Esophagus (tissue), 2 donors: Measurements from ENCODE around the gene CBFA2T3. TPM values are rescaled to one million over a fixed set of nuclear protein-coding genes. Genes with fewer than 3 reads are reported as not detected.

ENCODE experiments used
- H3K27ac ChIP-seq, 2 donors: one replicate each; pipeline ENCODE4 v1.5.1; 2013; ENCODE audit warnings: low read depth in 2 of 2, mild to moderate bottlenecking in 2 of 2, inconsistent platforms in 1 of 2, low read length in 1 of 2, moderate library complexity in 1 of 2
- H3K27me3 ChIP-seq, 2 donors: one replicate each; pipeline ENCODE4 v1.6.1; 2013; ENCODE audit warnings: low read length in 2 of 2, control low read depth in 1 of 2, mild to moderate bottlenecking in 1 of 2; ENCODE audit not compliant: insufficient read depth in 2 of 2, control insufficient read depth in 1 of 2
- H3K36me3 ChIP-seq, 2 donors: one replicate each; pipeline ENCODE4 v1.6.1; 2013; ENCODE audit warnings: low read length in 1 of 2; ENCODE audit not compliant: control insufficient read depth in 2 of 2, insufficient read depth in 2 of 2
- H3K4me1 ChIP-seq, 2 donors: one replicate each; pipeline ENCODE4 v1.6.1; 2013; ENCODE audit warnings: low read length in 1 of 2; ENCODE audit not compliant: control insufficient read depth in 2 of 2, insufficient read depth in 2 of 2
- H3K4me3 ChIP-seq, 2 donors: one replicate each; pipeline ENCODE4 v1.5.1; 2013; ENCODE audit warnings: low read length in 2 of 2, mild to moderate bottlenecking in 2 of 2, low read depth in 1 of 2, moderate library complexity in 1 of 2
- H3K9me3 ChIP-seq, 2 donors: one replicate each; pipeline ENCODE4 v1.6.1; 2013; ENCODE audit warnings: mild to moderate bottlenecking in 2 of 2, low read depth in 1 of 2, low read length in 1 of 2, moderate library complexity in 1 of 2; ENCODE audit not compliant: control insufficient read depth in 2 of 2, insufficient read depth in 1 of 2
- WGBS, 2 donors: extraction: QIAGEN DNeasy Blood & Tissue Kit; methylation state at CpG; one replicate each; pipeline ENCODE4 v1.1.7; 2013; 5-methylcytosine and 5-hydroxymethylcytosine counted together
- polyA plus RNA-seq, 2 donors: library from polyadenylated mRNA; stranded (reverse); fragments of 200-250 nt; gene quantifications; one replicate each; pipeline ENCODE4 v1.2.3, GENCODE V29; 2013
- donor health status: healthy with polysubstance abuse.
- donor health status: Bipolar disorder and iron deficiency.

Gene CBFA2T3
- polyA plus RNA-seq, 2 donors, result 0.93 to 1.4 TPM

DNA sequence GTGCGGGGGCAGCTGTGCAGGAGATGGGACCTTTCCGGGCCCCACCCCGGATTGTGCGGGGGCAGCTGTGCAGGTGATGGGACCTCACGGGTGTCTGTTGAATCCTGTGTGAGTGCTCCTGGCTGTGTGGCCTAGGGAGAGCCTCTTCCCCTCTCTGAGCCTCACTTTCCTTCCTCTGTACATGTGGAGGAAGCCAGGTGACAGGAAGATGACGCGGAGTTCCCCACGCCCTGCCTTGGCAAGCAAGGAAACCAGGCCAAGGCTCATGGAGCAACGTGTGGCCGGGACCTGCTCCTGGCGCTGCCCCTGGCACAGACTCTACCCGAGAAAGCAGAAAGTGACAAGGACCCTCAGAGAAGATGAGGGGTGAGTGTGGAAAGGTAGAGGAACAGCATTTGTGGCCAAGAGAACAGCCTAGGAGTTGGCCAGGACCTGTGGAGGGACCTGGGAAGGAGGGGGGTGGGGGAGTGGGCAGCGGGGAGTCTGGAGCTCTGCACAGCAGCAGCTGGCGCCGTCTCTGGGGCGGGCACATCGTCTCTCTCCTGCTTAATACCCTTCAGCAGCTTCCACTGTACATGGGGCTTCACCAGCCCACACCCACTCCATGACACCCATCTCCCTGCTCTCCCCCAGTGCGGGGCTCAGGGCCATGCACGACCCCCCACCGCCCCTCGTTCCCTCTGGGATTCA, 72.2 kb downstream of the CBFA2T3 start:
- Histone ChIP-seq H3K36me3 (no peaks in the 10 kb centered on the region), H3K4me1 (peaks cover 2 to 9% of the 10 kb centered on the region in 2 donors), H3K27me3 (no peaks in the 10 kb centered on the region), H3K27ac (no peak overlapping the region), H3K9me3 (no peaks in the 10 kb centered on the region), H3K4me3 (no peak overlapping the region)
- 66 to 70% methylated on average over 20 to 21 of the region's 21 CpGs for WGBS, 2 donors

- Histone ChIP-seq H3K27me3 (no peaks in the 10 kb centered on the region), H3K9me3 (no peaks in the 10 kb centered on the region), H3K4me1 (peaks cover 0 to 6% of the 10 kb centered on the region in 2 donors), H3K36me3 (no peaks in the 10 kb centered on the region), H3K27ac (no peak overlapping the region), H3K4me3 (no peak overlapping the region)
- 76 to 82% methylated on average over 9 to 14 of the region's 14 CpGs for WGBS, 2 donors
These were observed 73.7 kb downstream of the CBFA2T3 start for GRCh38 chr16:88903267-88903666.

DNA sequence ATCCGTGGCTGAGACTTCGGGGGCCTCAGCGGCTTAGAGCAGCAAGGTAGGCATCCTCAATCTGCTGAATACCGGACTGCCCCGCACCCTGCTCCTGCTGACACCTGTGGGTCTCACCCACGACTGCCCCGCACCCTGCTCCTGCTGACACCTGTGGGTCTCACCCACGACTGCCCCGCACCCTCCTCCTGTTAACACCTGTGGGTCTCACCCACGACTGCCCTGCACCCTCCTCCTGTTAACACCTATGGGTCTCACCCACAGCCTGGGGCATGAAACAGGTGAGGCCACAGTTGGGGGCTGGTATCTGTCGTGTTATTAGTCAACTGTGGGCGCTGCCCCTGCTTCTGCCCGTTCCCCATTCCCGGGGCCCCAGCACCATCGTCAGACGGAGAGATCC, 74.3 kb downstream of the CBFA2T3 start:
- Histone ChIP-seq H3K27me3 (no peaks in the 10 kb centered on the region), H3K27ac (no peak overlapping the region), H3K36me3 (no peaks in the 10 kb centered on the region), H3K4me1 (peaks cover 0 to 6% of the 10 kb centered on the region in 2 donors), H3K9me3 (no peaks in the 10 kb centered on the region), H3K4me3 (no peak overlapping the region)
- 60 to 64% methylated on average over 15 to 16 of the region's 16 CpGs for WGBS, 2 donors

- Histone ChIP-seq H3K4me3 (no peak overlapping the region), H3K27me3 (no peaks in the 10 kb centered on the region), H3K9me3 (no peaks in the 10 kb centered on the region), H3K36me3 (no peaks in the 10 kb centered on the region), H3K4me1 (peaks cover 0 to 2% of the 10 kb centered on the region in 2 donors), H3K27ac (no peak overlapping the region)
- WGBS, 2 donors, result 83 to 84% methylated on average over 21 to 26 of the region's 26 CpGs
These were observed 75.2 kb downstream of the CBFA2T3 start for GRCh38 chr16:88901718-88902337.

DNA sequence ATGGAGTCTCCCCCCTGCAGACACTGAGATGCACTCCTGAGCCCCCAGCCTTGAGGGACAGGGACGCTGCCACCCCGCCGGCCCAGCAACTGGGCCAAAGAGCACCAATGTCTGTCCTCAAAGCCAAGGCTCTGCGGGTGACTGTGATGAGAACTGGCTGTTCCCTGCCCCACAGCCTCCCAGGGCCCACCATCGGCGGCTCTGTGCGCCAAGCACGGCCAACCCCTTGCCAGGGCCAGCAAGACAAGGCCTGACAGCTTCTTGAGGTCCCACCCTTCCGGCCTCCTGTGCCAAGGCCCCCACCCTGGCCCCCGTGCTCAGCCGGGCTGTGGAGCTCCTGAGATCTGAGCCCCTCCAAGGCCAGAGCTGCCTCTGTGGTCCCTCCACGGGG, 76.3 kb downstream of the CBFA2T3 start:
- Histone ChIP-seq H3K27ac (no peak overlapping the region), H3K27me3 (no peaks in the 10 kb centered on the region), H3K4me3 (no peak overlapping the region), H3K36me3 (no peaks in the 10 kb centered on the region), H3K9me3 (no peaks in the 10 kb centered on the region), H3K4me1 (no peaks in the 10 kb centered on the region)
- WGBS, 2 donors, result 73 to 75% methylated on average over 12 of the region's 12 CpGs

- Histone ChIP-seq H3K9me3 (no peaks in the 10 kb centered on the region), H3K4me3 (no peak overlapping the region), H3K4me1 (no peaks in the 10 kb centered on the region), H3K36me3 (no peaks in the 10 kb centered on the region), H3K27me3 (no peaks in the 10 kb centered on the region), H3K27ac (no peak overlapping the region)
- WGBS, 2 donors, result 71 to 78% methylated on average over 41 of the region's 41 CpGs
These were observed 76.9 kb downstream of the CBFA2T3 start for GRCh38 chr16:88899901-88900661.

DNA sequence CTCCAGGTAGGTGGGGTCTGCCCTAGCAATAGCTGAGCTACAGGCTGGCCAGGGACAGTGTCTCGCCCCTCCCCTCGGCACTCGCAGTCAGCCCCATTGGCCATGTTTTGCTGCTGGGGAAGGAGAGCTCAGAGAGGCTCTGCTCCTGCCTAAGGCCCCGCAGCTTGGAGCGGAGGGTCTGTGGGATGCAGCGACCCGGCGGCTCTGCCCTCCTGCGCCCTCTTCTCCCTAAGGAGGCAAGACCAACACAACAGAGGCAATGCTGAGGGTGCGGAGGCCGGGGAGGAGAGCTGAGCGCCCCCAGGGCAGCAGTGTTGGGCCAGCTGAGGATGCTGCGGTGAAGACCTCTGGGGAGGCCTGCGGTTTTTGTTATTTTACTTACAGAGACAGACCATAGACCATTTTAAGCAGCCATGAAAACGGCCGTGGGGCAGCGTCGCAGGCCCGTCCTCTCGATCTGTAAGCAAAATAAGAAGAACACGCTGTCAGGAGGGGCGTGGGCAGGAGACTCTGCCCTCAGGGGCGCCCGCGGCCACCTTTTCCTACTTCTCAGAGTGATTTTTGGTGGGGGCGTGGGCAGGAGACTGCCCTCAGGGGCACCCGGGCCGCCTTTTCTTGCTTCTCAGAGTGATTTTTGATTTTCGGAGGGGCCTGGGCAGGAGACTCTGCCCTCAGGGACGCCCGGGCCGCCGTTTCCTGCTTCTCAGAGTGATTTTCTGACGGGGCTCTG, 79.1 kb downstream of the CBFA2T3 start:
- Histone ChIP-seq H3K27ac (no peak overlapping the region), H3K9me3 (no peaks in the 10 kb centered on the region), H3K4me3 (no peak overlapping the region), H3K4me1 (no peaks in the 10 kb centered on the region), H3K27me3 (no peaks in the 10 kb centered on the region), H3K36me3 (no peaks in the 10 kb centered on the region)
- 85% methylated on average over 34 of the region's 34 CpGs for WGBS, 2 donors

- no peaks in the 10 kb centered on the region for H3K36me3 ChIP-seq
- peaks cover 0 to 3% of the 10 kb centered on the region in 2 donors for H3K4me1 ChIP-seq
- H3K9me3 ChIP-seq, result no peaks in the 10 kb centered on the region
- no peak overlapping the region for H3K4me3 ChIP-seq
- WGBS, 2 donors, result 86 to 88% methylated on average over 57 of the region's 57 CpGs
- no peak overlapping the region for H3K27ac ChIP-seq
- no peaks in the 10 kb centered on the region for H3K27me3 ChIP-seq
These were observed 80.6 kb downstream of the CBFA2T3 start for GRCh38 chr16:88896238-88897070.

GRCh38 chr16:88895335-88895734, 81.7 kb downstream of the CBFA2T3 start:
- Histone ChIP-seq H3K27me3 (no peaks in the 10 kb centered on the region), H3K36me3 (no peaks in the 10 kb centered on the region)
- 91 to 92% methylated on average over 22 of the region's 22 CpGs for WGBS, 2 donors

More at GRCh38 chr16:88895335-88895734, 81.7 kb downstream of the CBFA2T3 start:
- H3K4me3 ChIP-seq, result no peak overlapping the region
- H3K27ac ChIP-seq, result no peak overlapping the region
- peaks cover 0 to 3% of the 10 kb centered on the region in 2 donors for H3K4me1 ChIP-seq
- no peaks in the 10 kb centered on the region for H3K9me3 ChIP-seq
